Dendritic cell treated with granulocyte-macrophage colony-stimulating factor and Interleukin-4, amounts not matched to agents 40 ng/mL and 50 ng/mL, for 4 days (primary cell): ENCODE results near the gene NUB1.

Experiments
- H3K27ac Mint-ChIP-seq: one replicate; pipeline ENCODE4 v1.8.0; 2022; ENCODE audit warnings: mild to moderate bottlenecking, mixed read lengths
- H3K27me3 Mint-ChIP-seq: one replicate; pipeline ENCODE4 v1.8.0; 2022; ENCODE audit warnings: mild to moderate bottlenecking, mixed read lengths
- H3K36me3 Mint-ChIP-seq: one replicate; pipeline ENCODE4 v1.8.0; 2022; ENCODE audit warnings: low read depth, mixed read lengths
- H3K4me1 Mint-ChIP-seq: one replicate; pipeline ENCODE4 v1.8.0; 2022; ENCODE audit warnings: low read depth, mixed read lengths
- H3K4me3 Mint-ChIP-seq: one replicate; pipeline ENCODE4 v1.8.0; 2022; ENCODE audit warnings: mild to moderate bottlenecking, moderate library complexity, mixed read lengths
- H3K9me3 Mint-ChIP-seq: one replicate; pipeline ENCODE4 v1.8.0; 2022; ENCODE audit warnings: mixed read lengths
- intact Hi-C: fragments of 100-400 bp; cut with micrococcal nuclease; formaldehyde crosslinking; loops from one replicate; pipeline ENCODE4 v1.15.0; 2022

Gene NUB1

GRCh38 chr7:151342811-151343210 is 1.2 kb downstream of the NUB1 start:
- Mint-ChIP-seq H3K9me3 (no peaks in the 10 kb centered on the region), H3K36me3 (peaks cover 40% of the 10 kb centered on the region), H3K4me1 (peaks cover 35% of the 10 kb centered on the region), H3K27me3 (no peaks in the 10 kb centered on the region), H3K4me3 (peak overlapping the region; percentile 84), H3K27ac (peak overlapping the region; percentile 93)
- intact Hi-C loops = loop anchor here (1.0 kb wide), 1 partner anchor 7 kb away; no protein-coding TSS in a partner anchor

GRCh38 chr7:151343516-151343915 is 1.9 kb downstream of the NUB1 start:
- Mint-ChIP-seq H3K27me3 (no peaks in the 10 kb centered on the region), H3K36me3 (peaks cover 47% of the 10 kb centered on the region), H3K4me1 (peaks cover 35% of the 10 kb centered on the region), H3K4me3 (no peak overlapping the region), H3K27ac (no peak overlapping the region), H3K9me3 (no peaks in the 10 kb centered on the region)
- intact Hi-C loops = no loop called here

- intact Hi-C loops = no loop called here
- Mint-ChIP-seq H3K27me3 (no peaks in the 10 kb centered on the region), H3K4me3 (no peak overlapping the region), H3K4me1 (peaks cover 27% of the 10 kb centered on the region), H3K9me3 (no peaks in the 10 kb centered on the region), H3K27ac (no peak overlapping the region), H3K36me3 (peaks cover 62% of the 10 kb centered on the region)
These were observed 4.2 kb downstream of the NUB1 start for GRCh38 chr7:151345576-151346469.

- H3K4me1 Mint-ChIP-seq = peaks cover 28% of the 10 kb centered on the region
- H3K36me3 Mint-ChIP-seq = peaks cover 68% of the 10 kb centered on the region
- no peaks in the 10 kb centered on the region for H3K9me3 Mint-ChIP-seq
- H3K27me3 Mint-ChIP-seq = no peaks in the 10 kb centered on the region
- no peak overlapping the region for H3K27ac Mint-ChIP-seq
- no peak overlapping the region for H3K4me3 Mint-ChIP-seq
- intact Hi-C loops = no loop called here
These were observed 4.8 kb downstream of the NUB1 start for GRCh38 chr7:151346470-151346769.

- H3K27ac Mint-ChIP-seq = no peak overlapping the region
- no peaks in the 10 kb centered on the region for H3K27me3 Mint-ChIP-seq
- H3K9me3 Mint-ChIP-seq = no peaks in the 10 kb centered on the region
- intact Hi-C loops = no loop called here
- no peak overlapping the region for H3K4me3 Mint-ChIP-seq
- H3K4me1 Mint-ChIP-seq = peaks cover 35% of the 10 kb centered on the region
- peaks cover 76% of the 10 kb centered on the region for H3K36me3 Mint-ChIP-seq
These were observed 5.6 kb downstream of the NUB1 start for GRCh38 chr7:151347200-151347599.

DNA sequence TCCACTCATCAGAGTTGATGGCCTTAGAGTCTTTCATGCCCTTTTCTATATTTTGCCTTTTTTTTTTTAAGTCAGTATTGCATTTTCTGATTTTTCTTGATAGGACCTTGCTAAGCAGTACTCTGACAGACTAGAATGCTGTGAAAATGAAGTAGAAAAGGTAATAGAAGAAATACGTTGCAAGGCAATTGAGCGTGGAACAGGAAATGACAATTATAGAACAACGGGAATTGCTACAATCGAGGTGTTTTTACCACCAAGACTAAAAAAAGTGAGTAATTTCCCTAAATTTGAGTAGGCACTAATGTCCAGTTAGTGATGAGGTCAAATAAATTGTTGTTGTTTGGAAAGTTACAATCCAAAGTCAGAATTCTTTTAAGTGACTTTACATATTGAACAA is 7.4 kb downstream of the NUB1 start:
- no peaks in the 10 kb centered on the region for H3K9me3 Mint-ChIP-seq
- peaks cover 83% of the 10 kb centered on the region for H3K36me3 Mint-ChIP-seq
- H3K27me3 Mint-ChIP-seq = no peaks in the 10 kb centered on the region
- intact Hi-C loops = no loop called here
- peaks cover 26% of the 10 kb centered on the region for H3K4me1 Mint-ChIP-seq
- no peak overlapping the region for H3K27ac Mint-ChIP-seq
- no peak overlapping the region for H3K4me3 Mint-ChIP-seq

GRCh38 chr7:151349507-151349853 is 7.9 kb downstream of the NUB1 start:
- H3K4me3 Mint-ChIP-seq = peak overlapping the region; percentile 68
- H3K4me1 Mint-ChIP-seq = peaks cover 26% of the 10 kb centered on the region
- intact Hi-C loops = no loop called here
- peak overlapping the region; percentile 71 for H3K27ac Mint-ChIP-seq
- no peaks in the 10 kb centered on the region for H3K27me3 Mint-ChIP-seq
- H3K9me3 Mint-ChIP-seq = no peaks in the 10 kb centered on the region
- H3K36me3 Mint-ChIP-seq = peaks cover 87% of the 10 kb centered on the region

GRCh38 chr7:151351027-151351426 is 9.4 kb downstream of the NUB1 start:
- Mint-ChIP-seq H3K36me3 (peaks cover 87% of the 10 kb centered on the region), H3K27ac (peak overlapping the region; percentile 82), H3K27me3 (no peaks in the 10 kb centered on the region), H3K9me3 (no peaks in the 10 kb centered on the region), H3K4me1 (peaks cover 26% of the 10 kb centered on the region), H3K4me3 (no peak overlapping the region)
- intact Hi-C loops = loop anchor here (5.0 kb wide), 1 partner anchor 124 kb away; the partner anchor contains the start of gene ABCF2

DNA sequence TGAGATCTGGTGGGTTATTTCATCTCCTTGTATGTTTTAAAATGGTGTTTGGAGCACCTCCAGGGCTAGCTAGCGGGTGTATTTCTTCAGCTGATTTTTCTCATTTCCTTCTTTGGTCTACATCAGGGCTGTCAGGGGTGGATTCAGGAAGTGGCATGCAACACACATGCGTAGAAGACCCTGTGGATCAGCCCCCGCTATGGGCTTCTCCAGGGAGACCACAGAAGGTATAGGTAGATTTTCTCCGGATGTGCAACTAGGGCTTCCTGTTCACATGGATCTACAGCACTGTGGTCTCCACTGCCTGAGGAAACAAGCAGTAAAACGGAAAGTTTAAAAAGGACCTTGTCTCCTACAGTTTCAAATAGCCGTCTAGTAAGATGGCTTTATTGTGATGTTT is 10.4 kb downstream of the NUB1 start:
- H3K36me3 Mint-ChIP-seq = peaks cover 87% of the 10 kb centered on the region
- no peaks in the 10 kb centered on the region for H3K27me3 Mint-ChIP-seq

DNA sequence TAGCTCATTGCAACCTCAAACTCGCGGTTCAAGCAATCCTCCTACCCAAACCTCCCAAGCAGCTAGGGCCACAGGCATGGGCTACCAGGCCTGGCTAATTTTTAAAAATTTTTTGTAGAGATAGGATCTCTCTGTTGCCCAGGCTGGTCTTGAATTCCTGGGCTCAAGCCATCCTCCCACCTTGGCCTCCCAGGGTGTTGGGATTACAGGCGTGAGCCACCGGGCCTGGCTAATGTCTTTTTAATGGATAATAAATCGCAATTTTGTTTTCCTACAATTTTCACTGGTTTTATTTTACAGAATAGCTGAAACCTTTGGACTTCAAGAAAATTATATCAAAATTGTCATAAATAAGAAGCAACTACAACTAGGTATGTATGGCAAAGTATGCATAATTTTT is 10.9 kb downstream of the NUB1 start:
- Mint-ChIP-seq H3K4me1 (peaks cover 26% of the 10 kb centered on the region), H3K36me3 (peaks cover 89% of the 10 kb centered on the region), H3K27me3 (no peaks in the 10 kb centered on the region), H3K9me3 (no peaks in the 10 kb centered on the region), H3K4me3 (no peak overlapping the region), H3K27ac (peak overlapping the region; percentile 82)
- intact Hi-C loops = loop anchor here (5.0 kb wide), 1 partner anchor 125 kb away; the partner anchor contains the start of gene ABCF2

More for the DNA sequence above, 10.4 kb downstream of the NUB1 start:
- intact Hi-C loops = loop anchor here (5.0 kb wide), 1 partner anchor 125 kb away; the partner anchor contains the start of gene ABCF2
- H3K27ac Mint-ChIP-seq = peak overlapping the region; percentile 82
- no peaks in the 10 kb centered on the region for H3K9me3 Mint-ChIP-seq
- peaks cover 26% of the 10 kb centered on the region for H3K4me1 Mint-ChIP-seq
- H3K4me3 Mint-ChIP-seq = peak overlapping the region; percentile 51

DNA sequence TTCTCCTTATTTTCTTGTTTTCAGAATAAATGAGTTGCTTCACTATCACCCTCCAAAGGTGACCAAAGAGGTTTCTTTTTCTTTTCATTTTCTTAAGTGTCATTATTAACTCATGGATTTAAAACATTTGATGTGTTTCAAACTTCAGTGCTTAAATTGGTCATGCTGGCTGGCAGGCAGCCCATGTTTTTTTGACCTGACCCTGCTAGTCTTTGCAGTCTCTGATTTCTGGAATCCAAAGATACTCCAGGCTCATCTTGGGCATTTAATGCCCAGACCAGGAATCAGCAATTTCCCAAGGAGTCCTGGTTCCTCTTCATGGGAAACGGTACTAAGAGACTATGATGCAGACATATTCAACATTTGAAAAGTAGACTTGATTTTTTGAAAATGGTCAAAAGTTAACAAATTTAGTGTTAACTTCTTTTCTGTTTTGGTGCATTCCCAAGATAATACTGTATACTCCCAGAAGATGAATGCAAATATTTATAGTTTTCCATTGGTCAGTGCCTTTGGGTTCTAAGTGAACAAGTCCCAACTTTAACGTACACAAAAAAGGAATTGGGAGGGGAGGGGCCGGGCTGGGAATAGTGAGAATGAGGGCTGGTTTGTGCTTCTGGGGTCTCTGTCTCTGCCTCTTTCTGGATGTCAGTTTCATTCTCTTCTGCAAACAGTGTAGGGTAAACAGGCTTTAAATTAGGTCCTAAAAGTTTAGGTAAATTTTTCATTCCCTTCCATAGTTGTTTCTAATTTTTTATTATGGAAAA is 19.8 kb downstream of the NUB1 start:
- intact Hi-C loops = no loop called here
- Mint-ChIP-seq H3K9me3 (no peaks in the 10 kb centered on the region), H3K36me3 (peaks cover 85% of the 10 kb centered on the region), H3K27ac (no peak overlapping the region), H3K4me1 (no peaks in the 10 kb centered on the region), H3K27me3 (no peaks in the 10 kb centered on the region), H3K4me3 (no peak overlapping the region)

GRCh38 chr7:151363182-151363581 is 21.6 kb downstream of the NUB1 start:
- Mint-ChIP-seq H3K36me3 (peaks cover 76% of the 10 kb centered on the region), H3K4me1 (peaks cover 3% of the 10 kb centered on the region), H3K4me3 (no peak overlapping the region), H3K9me3 (no peaks in the 10 kb centered on the region), H3K27ac (no peak overlapping the region), H3K27me3 (no peaks in the 10 kb centered on the region)
- intact Hi-C loops = no loop called here

DNA sequence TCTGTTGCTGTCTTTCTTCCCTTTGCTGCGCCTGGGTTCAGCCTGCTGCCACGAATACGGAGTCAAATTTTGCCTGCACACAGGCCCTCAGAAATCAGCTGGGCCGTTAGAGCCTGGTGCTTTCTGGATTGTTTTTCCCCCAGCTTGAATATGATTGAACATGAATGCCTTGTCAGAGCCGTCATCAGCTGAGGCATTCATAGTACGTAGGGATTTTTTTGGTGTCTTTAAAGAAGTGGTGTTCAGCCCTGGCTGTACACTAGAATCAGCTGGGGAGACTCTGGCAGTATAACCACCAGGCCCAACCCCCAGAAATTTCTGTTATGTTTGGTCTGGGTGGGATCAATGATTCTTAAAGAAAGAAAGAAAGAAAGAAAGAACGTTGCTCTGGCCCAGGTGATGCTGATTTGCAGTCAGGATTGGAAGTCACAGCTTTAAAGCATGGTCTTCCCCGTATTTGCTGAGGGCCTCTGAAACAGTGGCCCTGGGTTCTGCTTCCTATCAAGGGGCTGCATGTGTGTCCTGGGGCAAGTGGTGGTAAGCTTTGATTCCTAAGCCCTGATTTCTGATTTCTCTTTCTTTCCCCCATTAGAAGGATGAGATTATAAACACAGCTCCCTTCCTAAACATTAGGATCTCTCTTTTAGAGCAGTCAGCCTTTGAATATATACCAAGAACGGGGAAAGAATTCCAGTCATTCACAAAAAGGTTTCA is 24.7 kb downstream of the NUB1 start:
- Mint-ChIP-seq H3K4me1 (peaks cover 5% of the 10 kb centered on the region), H3K27ac (no peak overlapping the region), H3K27me3 (no peaks in the 10 kb centered on the region), H3K9me3 (no peaks in the 10 kb centered on the region), H3K4me3 (no peak overlapping the region), H3K36me3 (peaks cover 80% of the 10 kb centered on the region)
- intact Hi-C loops = no loop called here

DNA sequence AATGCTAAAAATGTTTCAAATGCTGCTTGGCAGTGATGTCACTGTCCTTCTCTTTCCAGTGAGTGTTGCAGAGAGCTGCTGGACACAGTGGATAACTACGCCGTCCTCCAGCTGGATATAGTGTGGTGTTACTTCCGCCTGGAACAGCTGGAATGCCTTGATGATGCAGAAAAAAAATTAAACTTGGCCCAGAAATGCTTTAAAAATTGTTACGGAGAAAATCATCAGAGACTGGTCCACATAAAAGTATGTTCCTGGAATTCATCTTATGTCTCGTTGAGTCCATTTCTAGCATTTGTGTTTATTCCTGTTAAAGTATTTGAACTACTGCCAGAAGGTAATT is 25.2 kb downstream of the NUB1 start:
- Mint-ChIP-seq H3K27me3 (no peaks in the 10 kb centered on the region), H3K4me1 (peaks cover 5% of the 10 kb centered on the region), H3K36me3 (peaks cover 80% of the 10 kb centered on the region), H3K9me3 (no peaks in the 10 kb centered on the region), H3K27ac (no peak overlapping the region), H3K4me3 (no peak overlapping the region)
- intact Hi-C loops = no loop called here
